SK-N-DZ (cell line): ENCODE data around the gene SHISA9.

ENCODE experiments used
- DNase-seq: peaks from one replicate; pipeline ENCODE4 v3.0.0-alpha.2; 2015; ENCODE audit warnings: low spot score

Gene SHISA9

GRCh38 chr16:13068912-13069583 is 167.7 kb downstream of the SHISA9 start:
- no peak for DNase-seq

DNA sequence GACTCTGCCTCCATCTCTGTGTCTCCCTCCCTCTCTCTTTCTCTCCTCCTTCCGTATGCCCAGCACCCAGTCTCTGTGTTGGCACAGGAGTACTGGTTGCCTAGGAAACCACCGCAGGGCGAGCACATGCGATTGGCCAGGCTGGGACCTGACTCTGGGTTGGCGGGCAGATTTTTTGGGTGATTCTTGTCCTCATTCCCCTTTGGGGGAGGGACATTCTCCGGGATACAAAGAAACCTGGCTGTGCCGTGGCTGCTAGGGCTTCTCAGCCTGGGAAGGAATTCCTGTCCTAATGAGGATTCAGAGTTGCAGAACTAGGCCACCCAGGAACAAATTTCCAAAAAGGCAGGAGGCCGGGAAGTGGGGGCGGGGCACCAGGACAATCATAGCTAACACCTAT is 168.9 kb downstream of the SHISA9 start:
- DNase-seq = no peak

DNA sequence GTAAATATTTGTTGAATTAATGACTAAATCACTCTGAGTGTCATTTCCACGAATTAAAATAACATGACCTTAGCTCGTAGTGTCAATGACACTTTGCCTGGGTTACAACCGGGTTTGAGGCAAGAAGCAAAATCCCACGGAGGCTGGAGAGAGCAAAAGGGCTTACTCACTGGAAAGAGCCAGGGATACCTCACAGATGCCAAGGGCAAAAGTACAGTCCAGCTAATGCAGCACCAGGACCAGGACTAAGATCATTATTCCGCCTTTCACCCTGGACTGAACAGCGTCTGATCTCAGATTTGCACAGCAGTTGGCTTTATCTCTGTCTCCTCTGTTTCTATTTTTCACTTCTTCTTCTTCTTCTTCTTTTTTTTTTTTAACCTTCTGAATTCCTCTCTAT is 175.5 kb downstream of the SHISA9 start:
- no peak for DNase-seq

DNA sequence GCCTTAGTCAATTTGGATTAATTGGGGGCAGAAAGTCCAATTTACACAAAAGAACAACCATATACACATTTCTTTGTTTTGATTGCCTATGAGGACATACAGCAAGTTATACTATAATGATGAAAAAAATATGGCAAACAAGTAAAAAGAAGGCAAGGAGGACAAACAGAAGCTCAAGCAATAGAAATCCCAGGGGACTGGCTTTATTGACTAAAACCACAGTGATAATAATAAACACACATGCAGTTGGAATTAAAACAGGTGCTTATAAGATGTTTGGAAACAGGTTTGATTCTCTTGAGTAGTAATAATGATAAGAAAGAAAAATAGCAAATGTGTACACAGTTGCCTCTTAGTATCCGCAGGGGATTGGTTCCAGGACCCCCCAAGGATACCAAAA is 176.4 kb downstream of the SHISA9 start:
- no peak for DNase-seq

- no peak for DNase-seq
These were observed 179.1 kb downstream of the SHISA9 start for GRCh38 chr16:13080531-13080930.

GRCh38 chr16:13081825-13082331 is 180.5 kb downstream of the SHISA9 start:
- DNase-seq = no peak

- no peak for DNase-seq
These were observed 182.3 kb downstream of the SHISA9 start for GRCh38 chr16:13083681-13084080.

- no peak for DNase-seq
These were observed 182.9 kb downstream of the SHISA9 start for GRCh38 chr16:13084331-13084730.

- DNase-seq = no peak
These were observed 192.3 kb downstream of the SHISA9 start for GRCh38 chr16:13093661-13094060.

GRCh38 chr16:13095061-13095460 is 193.7 kb downstream of the SHISA9 start:
- DNase-seq = no peak

DNA sequence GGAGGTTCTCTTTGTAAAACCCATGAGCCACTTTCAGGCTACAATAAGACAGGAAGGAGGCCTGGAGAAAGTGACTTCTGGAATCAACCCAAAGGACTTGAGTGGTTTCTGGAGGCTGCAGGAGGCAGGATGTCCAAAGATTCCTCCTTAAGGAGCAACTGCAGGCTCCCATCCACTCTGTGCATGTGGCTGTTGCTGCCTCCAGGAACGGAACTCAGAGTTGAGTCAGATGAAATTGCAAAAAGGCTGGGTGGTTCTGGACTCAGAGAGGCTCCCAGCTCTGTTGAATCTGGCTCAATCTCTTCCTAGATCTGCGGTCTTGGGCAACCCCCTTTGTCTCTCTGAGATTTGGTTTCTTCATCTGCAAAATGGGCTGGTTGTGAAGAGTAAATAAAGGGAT is 197.1 kb downstream of the SHISA9 start:
- DNase-seq = no peak

GRCh38 chr16:13099822-13100221 is 198.4 kb downstream of the SHISA9 start:
- no peak for DNase-seq

DNA sequence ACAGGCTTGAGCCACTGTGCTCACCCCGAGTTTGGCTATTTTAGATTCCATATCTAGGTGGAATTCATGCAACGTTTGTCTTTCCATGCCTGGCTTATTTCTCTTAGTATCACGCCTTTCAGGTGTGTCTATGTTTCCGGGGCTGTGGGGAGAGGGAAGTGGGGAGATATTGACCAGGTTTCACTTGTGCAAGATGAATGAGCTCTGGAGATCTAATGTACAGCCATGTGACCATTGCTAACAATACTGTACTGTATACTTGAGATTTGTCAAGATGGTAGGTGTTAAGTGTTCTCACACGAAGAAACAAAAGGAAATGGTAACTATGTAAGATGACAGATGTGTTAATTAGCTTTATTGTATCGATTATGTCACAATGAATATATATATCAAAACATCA is 199.6 kb downstream of the SHISA9 start:
- DNase-seq = no peak

- no peak for DNase-seq
These were observed 200.4 kb downstream of the SHISA9 start for GRCh38 chr16:13101828-13102227.

DNA sequence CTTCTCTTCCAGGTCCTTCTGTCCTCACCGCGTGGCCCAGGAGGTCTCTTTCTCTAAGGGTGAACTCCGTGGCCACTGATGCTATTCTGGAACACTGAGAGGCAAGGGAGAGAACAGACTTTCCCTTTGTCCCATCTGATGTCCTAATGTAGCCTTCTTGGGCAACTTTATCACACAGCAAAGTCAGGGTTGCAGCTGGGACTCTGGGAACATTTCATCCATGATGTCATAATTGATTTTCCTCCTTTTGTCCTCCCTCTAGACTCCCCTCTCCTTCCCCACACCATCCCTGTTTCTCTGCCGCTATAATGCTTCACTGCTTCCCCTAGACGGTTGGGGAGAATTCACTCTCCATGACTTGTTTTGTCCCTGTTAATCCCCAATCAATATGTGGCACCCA is 201.0 kb downstream of the SHISA9 start:
- DNase-seq = no peak

- DNase-seq = no peak
These were observed 202.6 kb downstream of the SHISA9 start for GRCh38 chr16:13103831-13104530.

- DNase-seq = no peak
These were observed 203.4 kb downstream of the SHISA9 start for GRCh38 chr16:13104772-13105171.

DNA sequence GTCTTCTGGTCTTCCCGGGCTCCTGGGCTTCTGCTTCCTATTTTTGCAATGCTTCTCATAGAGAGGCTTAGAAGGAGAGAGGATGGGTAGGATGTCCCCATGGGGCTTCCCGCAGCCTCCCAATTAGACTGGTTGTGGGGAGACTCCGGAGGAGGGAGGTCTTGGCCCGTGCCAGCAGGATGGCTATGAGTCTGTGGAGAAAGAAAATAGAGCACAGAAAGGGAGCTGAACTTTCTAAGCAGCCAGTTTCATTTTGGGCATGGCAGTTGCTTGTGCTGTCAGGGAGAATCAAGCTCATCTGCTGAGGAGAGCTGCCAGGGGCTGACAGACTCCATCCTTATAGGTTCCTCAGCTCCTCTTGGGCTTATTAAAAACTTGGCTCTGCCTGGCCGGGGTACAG is 204.0 kb downstream of the SHISA9 start:
- DNase-seq = no peak

GRCh38 chr16:13106464-13106863 is 205.1 kb downstream of the SHISA9 start:
- DNase-seq = no peak

DNA sequence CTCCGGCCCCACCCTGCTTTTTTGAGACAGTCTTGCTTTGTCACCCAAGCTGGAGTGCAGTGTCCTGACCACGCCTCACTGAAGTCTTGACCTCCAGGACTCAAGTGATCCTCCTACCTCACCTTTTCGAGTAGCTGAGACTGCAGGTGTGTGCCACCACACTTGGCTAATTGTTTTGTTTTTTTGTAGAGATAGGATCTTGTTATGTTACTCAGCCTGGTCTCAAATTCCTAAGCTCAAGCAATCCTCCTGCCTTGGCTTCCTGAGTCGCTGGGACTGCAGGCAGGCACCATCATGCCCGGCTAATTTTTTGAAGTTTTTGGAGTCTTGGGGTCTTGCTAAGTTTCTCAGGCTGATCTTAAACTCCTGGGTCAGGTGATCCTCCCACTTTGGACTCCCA is 206.7 kb downstream of the SHISA9 start:
- no peak for DNase-seq

DNA sequence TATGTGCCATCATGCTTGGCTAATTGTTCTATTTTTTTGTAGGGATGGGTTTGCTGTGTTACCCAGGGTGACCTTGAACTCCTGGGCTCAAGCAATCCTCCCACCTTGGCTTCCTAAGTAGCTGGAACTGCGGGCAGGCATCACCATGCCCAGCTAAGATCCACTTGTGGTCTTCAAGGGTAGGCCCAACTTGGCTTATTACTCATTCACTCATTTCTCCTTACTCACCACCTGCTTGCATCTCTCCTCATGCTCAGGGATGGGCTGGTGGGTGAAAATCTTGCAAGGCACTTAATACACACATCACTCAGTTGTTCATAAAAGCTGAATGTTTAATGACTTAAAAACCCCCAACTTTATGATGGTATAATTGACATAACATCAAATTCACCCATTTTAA is 207.8 kb downstream of the SHISA9 start:
- no peak for DNase-seq

DNA sequence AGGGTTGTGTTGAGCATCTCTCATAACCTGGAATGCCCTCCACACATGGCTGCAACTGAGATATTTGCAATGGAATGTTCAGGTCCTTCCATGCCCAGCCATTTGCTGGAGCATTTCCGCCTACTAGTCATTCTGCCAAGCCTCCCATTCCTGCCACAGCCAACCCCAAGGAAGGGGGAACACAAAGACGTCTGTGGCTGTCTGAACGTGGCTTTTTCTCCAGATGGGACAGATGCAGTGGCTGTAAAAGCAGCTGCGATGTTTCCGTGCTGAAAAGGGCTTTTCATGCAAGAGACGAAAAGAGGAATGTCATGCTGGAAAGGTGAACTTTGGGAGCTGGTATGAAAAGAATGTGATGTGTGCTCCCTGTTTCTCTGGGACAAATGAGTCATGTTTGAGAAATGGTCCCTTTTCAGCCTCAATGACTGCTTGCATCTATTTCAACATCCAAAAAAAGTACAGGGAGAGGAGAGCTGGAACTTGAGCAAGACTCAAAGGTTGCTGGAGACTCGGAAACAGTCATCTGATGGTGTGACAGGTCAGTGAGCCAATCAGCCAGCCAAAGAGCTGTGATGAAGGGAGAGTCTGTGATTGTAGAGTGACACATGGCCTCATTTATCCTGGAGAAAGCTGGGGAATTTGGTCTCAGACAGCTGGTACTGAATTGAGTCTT is 208.9 kb downstream of the SHISA9 start:
- DNase-seq = no peak

DNA sequence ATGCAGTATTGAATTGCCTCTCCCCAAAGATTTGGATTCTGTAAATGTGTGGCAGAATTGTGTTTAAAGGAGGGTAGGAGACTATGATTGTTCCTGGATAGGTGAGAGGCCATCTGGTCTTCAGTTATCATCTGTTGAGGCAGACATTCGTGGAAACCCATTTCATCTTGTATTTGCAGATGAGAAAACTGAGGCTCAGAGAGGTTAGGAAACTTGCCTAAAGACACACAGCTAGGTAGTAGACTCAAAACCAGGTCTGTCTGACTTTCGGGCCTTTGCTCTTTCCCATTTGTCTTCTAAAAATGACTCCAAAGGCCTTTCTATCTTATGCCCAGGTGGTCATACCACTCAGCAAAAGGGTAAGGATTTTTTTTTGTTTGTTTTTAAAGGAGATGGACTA is 210.3 kb downstream of the SHISA9 start:
- no peak for DNase-seq
